Mucosa of descending colon (tissue), 3 donors: ENCODE data around the gene NKD1. TPM values are rescaled to one million over a fixed set of nuclear protein-coding genes. Genes with fewer than 3 reads are reported as not detected.

Source experiments
- ATAC-seq: fragments of 200-7000 bp; cut with Tn5 transposase; one replicate; pipeline ENCODE4 v1.9.1; 2020; ENCODE audit warnings: mild to moderate bottlenecking, moderate library complexity
- DNase-seq, 3 donors: peaks; one replicate each; pipeline ENCODE4 v3.0.0-alpha.2; 2020
- H3K36me3 ChIP-seq: fragments of 200-600 bp; one replicate; pipeline ENCODE4 v1.8.0; 2021; ENCODE audit warnings: low read depth, mild to moderate bottlenecking
- H3K4me1 ChIP-seq: fragments of 200-600 bp; one replicate; pipeline ENCODE4 v1.8.0; 2021; ENCODE audit warnings: low read depth, mild to moderate bottlenecking
- H3K4me3 ChIP-seq: fragments of 200-600 bp; one replicate; pipeline ENCODE4 v1.8.0; 2021; ENCODE audit warnings: mild to moderate bottlenecking
- H3K9me3 ChIP-seq: fragments of 200-600 bp; one replicate; pipeline ENCODE4 v1.8.0; 2021; ENCODE audit warnings: mild to moderate bottlenecking
- CTCF ChIP-seq: fragments of 200-600 bp; IDR thresholded peaks from one replicate; pipeline ENCODE4 v1.8.0; 2022; ENCODE audit warnings: antibody characterized with exemption, mild to moderate bottlenecking
- intact Hi-C, 2 donors: fragments of 100-400 bp; cut with DNase I in 1 of 2; cut with micrococcal nuclease in 1 of 2; formaldehyde crosslinking; loops; one replicate each; pipeline versions ENCODE4 v1.11.0 to v1.11.1; 2022; cut with DNase I, micrococcal nuclease
- total RNA-seq, 3 donors: library from RNA; stranded (reverse); fragmentation: NEBNext Ultra II Directional in 2 of 3; extraction: Animal tissue kit (Norgen Biotek cat#: 25700) in 2 of 3; gene quantifications; one replicate each; pipeline versions ENCODE4 v1.2.1 to v1.2.4, GENCODE V29; 2021 to 2023
- donor health status: DM: no; HTN: no; CAD: no; lungs with moderate emphysema.
- donor health status: DM: no; HTN: no; CAD: no.
- donor health status: DM: no; HTN: yes; CAD: no.

The NKD1 gene
- total RNA-seq, 3 donors from 2014 or later, result 1.6 to 28.0 (median 3.2) TPM

GRCh38 chr16:50651835-50652438, 103.7 kb downstream of the NKD1 start:
- ATAC-seq (no peak), DNase-seq (no peak)
- TF ChIP-seq CTCF, result no peak
- Histone ChIP-seq H3K4me1 (no peaks in the 10 kb centered on the region), H3K4me3 (no peak overlapping the region), H3K9me3 (no peaks in the 10 kb centered on the region), H3K36me3 (no peaks in the 10 kb centered on the region)
- intact Hi-C loops, result no loop called here

- H3K4me3 ChIP-seq, result no peak overlapping the region
- no peaks in the 10 kb centered on the region for H3K4me1 ChIP-seq
- intact Hi-C loops, result no loop called here
- DNase-seq, result no peak
- H3K9me3 ChIP-seq, result no peaks in the 10 kb centered on the region
- ATAC-seq, result no peak
- no peaks in the 10 kb centered on the region for H3K36me3 ChIP-seq
- TF ChIP-seq CTCF, result no peak
Observed at GRCh38 chr16:50652836-50653425, 104.7 kb downstream of the NKD1 start.

DNA sequence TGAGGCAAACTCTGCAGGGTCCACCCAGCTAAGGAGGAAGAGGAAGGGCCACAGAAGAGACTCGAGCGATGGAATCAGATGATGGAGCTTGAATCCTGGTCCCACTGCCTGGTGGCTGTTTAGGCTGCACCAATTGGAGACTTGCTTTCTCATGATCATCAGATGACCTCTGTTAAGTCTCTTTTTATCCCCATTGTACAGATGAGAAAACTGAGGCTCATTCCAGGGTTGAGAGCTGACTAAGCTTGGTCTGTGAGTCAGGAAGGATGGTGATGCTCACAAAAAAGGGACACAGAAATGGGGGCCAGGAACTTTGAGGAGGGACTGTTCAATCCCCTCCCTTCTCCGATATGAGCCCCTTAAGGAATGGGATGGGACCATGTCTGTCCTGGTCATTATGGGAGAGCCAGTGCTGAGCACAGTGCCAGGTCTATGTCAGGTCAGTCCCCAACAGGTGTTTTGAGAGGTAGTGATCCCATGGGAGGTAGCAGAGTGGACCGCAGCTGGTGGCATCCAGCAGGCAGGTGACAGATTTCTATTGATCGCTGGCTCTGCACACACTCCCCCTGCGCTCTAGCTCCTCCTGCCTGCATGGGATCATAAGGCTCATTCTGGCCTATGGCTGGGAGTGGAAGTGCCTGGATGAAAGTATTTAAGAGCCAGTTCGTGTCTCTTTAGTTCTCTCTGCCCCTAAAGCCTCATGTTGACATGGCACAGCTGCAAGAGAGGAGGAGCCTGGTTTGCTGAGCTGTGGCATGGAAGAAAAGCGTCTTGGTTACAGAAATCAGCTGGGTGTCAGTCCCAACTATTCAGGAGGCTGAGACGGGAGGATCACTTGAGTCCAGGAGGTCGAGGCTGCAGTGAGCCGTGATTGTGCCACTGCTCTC, 105.7 kb downstream of the NKD1 start:
- H3K36me3 ChIP-seq, result no peaks in the 10 kb centered on the region
- H3K4me1 ChIP-seq, result no peaks in the 10 kb centered on the region
- ATAC-seq, result no peak
- TF ChIP-seq CTCF, result no peak
- no peak overlapping the region for H3K4me3 ChIP-seq
- intact Hi-C loops, result no loop called here
- H3K9me3 ChIP-seq, result no peaks in the 10 kb centered on the region
- DNase-seq, result no peak

DNA sequence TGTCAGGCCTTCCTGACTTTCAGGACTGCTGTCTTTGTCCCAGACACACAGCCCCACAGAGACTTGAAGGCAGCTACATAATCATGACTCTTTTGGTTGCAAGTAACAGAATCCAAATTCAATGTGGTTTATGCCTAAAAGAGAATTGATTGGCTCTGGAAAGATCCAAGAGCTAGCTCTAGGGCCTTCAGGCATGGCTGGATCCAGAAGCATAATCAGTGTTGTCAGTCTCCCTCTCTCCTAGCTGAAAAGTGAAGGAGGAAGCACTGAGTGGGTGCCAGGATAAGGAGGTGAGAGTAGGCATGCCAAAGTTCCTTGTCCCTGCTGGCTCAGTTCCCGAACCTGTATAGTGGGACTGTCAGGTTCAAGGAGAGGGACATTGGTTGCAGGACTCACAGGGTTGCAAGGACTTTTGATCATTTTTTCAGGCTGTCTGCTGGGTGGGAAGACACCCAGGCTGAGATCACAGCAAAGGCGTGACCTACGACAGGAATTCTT, 107.4 kb downstream of the NKD1 start:
- TF ChIP-seq CTCF, result no peak
- no peaks in the 10 kb centered on the region for H3K36me3 ChIP-seq
- intact Hi-C loops, result no loop called here
- ATAC-seq, result no peak
- no peaks in the 10 kb centered on the region for H3K9me3 ChIP-seq
- no peak for DNase-seq
- H3K4me3 ChIP-seq, result no peak overlapping the region
- H3K4me1 ChIP-seq, result no peaks in the 10 kb centered on the region

DNA sequence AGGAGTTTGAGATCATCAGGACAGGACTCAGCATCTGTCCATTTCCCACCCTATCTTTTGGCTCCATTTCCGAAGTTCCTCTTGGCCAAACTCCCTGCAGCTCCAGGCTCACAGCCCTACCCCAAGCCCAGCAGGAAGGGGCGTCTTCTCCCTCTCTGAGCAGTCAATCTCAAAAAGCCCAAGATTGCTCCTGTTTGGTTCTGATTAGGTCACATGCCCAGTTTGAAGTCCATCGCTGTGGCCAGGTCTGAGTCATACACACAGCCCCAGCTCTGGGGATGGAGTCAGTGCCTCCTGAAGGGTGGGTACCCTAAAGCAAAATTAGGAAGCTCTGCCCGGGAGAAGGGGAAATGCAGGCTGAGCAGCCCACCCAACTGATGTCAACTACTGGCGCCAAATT, 109.0 kb downstream of the NKD1 start:
- no peaks in the 10 kb centered on the region for H3K4me1 ChIP-seq
- no peak for TF ChIP-seq CTCF
- peak; percentile 19 for ATAC-seq
- H3K36me3 ChIP-seq, result no peaks in the 10 kb centered on the region
- intact Hi-C loops, result no loop called here
- H3K4me3 ChIP-seq, result no peak overlapping the region
- H3K9me3 ChIP-seq, result no peaks in the 10 kb centered on the region
- DNase-seq, result no peak
